Gastrocnemius medialis (tissue), 4 donors: ENCODE data around the gene RXFP2. TPM values are rescaled to one million over a fixed set of nuclear protein-coding genes. Genes with fewer than 3 reads are reported as not detected.

Experiments used
- ATAC-seq, 2 donors: fragments of 150-250 bp; one replicate each; pipeline ENCODE4 v1.9.1; 2016
- DNase-seq, 2 donors: peaks; one replicate each; pipeline ENCODE4 v3.0.0-alpha.2; 2019
- H3K27ac ChIP-seq, 4 donors: fragments of 200-600 bp; sonication (generic); 1 replicate in 1 of 4; 2 replicates in 3 of 4; pipeline ENCODE4 v1.5.1; 2016 to 2018; ENCODE audit warnings: mild to moderate bottlenecking in 2 of 4, moderate library complexity in 1 of 4
- H3K27me3 ChIP-seq, 3 donors: fragments of 200-600 bp; sonication (generic) in 2 of 3; 1 replicate in 1 of 3; 2 replicates in 2 of 3; pipeline versions ENCODE4 v1.5.1 to v1.6.0; 2016 to 2019; ENCODE audit warnings: mild to moderate bottlenecking in 1 of 3, moderate library complexity in 1 of 3
- H3K36me3 ChIP-seq, 2 donors: fragments of 200-600 bp; sonication (generic) in 1 of 2; one replicate each; pipeline ENCODE4 v1.5.1; 2017 to 2018
- H3K4me1 ChIP-seq, 2 donors: fragments of 200-600 bp; sonication (generic) in 1 of 2; one replicate each; pipeline ENCODE4 v1.5.1; 2016 to 2017; ENCODE audit warnings: mild to moderate bottlenecking in 2 of 2
- H3K4me3 ChIP-seq, 4 donors: fragments of 200-600 bp; sonication (generic) in 3 of 4; 1 replicate in 1 of 4; 2 replicates in 3 of 4; pipeline ENCODE4 v1.5.1; 2016 to 2019; ENCODE audit warnings: mild to moderate bottlenecking in 2 of 4
- H3K9me3 ChIP-seq, 3 donors: fragments of 200-600 bp; sonication (generic) in 2 of 3; 1 replicate in 1 of 3; 2 replicates in 2 of 3; pipeline ENCODE4 v1.5.1; 2016 to 2019
- POLR2A ChIP-seq, 2 donors: fragments of 450-650 bp; IDR thresholded peaks; one replicate each; pipeline ENCODE4 v1.6.1; 2017; ENCODE audit warnings: antibody characterized with exemption in 2 of 2, mild to moderate bottlenecking in 2 of 2, moderate library complexity in 2 of 2
- in situ Hi-C, 4 donors: fragments of 200-750 bp; cut with MboI; loops; one replicate each; pipeline versions ENCODE4 v1.15.0 to v1.8.0; 2017; ENCODE audit warnings: low sequenced_read_pairs in 4 of 4
- intact Hi-C: fragments of 100-400 bp; cut with DNase I; formaldehyde crosslinking; loops from one replicate; pipeline ENCODE4 v1.15.1; 2023; ENCODE audit warnings: low total_unique reads
- total RNA-seq, 4 donors: library from RNA; depleted of rRNA; stranded (reverse); fragments of >200 nt; gene quantifications; one replicate each; pipeline versions ENCODE4 v1.1.0 to v1.2.3, GENCODE V29; 2016
- TF ChIP-seq, protein P1 (sequence below), 5 experiments: fragments of 450-650 bp in 3 of 5; fragments of 200-600 bp in 2 of 5; sonication (generic) in 2 of 5; IDR thresholded peaks in 4 of 5; conservative IDR thresholded peaks in 1 of 5; 1 replicate in 4 of 5; 2 replicates in 1 of 5; pipeline ENCODE4 v1.5.1; 2016 to 2019; ENCODE audit warnings: antibody characterized with exemption in 5 of 5, mild to moderate bottlenecking in 3 of 5, moderate library complexity in 3 of 5

Gene RXFP2
- total RNA-seq, 4 donors from 2014 or later: 0.27 to 0.42 TPM; not detected in 2

DNA sequence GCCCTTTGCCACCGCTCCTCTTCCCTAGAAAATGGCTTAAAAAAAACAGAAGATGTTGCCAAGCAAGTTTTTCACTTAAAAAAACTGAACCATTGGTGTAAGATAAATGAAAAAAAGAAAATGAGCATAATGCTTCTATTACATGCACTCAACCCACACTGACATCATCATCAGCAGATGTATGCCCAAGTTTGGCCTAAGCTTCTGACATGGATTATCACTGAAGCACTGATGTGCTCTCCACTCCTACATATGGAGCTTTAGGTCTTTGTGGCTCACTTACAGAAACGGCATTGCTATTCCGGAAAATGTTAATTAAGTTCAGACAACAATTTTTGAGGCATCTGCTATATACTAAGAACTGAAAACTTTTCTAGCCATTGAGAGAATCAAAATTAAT is 8.0 kb downstream of the RXFP2 start:
- Histone ChIP-seq H3K27me3 (no peaks in the 10 kb centered on the region), H3K4me3 (no peak overlapping the region), H3K9me3 (no peaks in the 10 kb centered on the region), H3K36me3 (no peaks in the 10 kb centered on the region), H3K4me1 (no peaks in the 10 kb centered on the region), H3K27ac (no peak overlapping the region)
- ATAC-seq (no peak), DNase-seq (no peak)
- in situ Hi-C loops: loop anchor here (10.0 to 25.0 kb wide), 3 partner anchors 310 to 512 kb away; no protein-coding TSS in a partner anchor
- intact Hi-C loops: no loop called here
- TF ChIP-seq POLR2A (IDR thresholded peaks at IDR 0.05): no peak
- TF ChIP-seq, protein P1, sequence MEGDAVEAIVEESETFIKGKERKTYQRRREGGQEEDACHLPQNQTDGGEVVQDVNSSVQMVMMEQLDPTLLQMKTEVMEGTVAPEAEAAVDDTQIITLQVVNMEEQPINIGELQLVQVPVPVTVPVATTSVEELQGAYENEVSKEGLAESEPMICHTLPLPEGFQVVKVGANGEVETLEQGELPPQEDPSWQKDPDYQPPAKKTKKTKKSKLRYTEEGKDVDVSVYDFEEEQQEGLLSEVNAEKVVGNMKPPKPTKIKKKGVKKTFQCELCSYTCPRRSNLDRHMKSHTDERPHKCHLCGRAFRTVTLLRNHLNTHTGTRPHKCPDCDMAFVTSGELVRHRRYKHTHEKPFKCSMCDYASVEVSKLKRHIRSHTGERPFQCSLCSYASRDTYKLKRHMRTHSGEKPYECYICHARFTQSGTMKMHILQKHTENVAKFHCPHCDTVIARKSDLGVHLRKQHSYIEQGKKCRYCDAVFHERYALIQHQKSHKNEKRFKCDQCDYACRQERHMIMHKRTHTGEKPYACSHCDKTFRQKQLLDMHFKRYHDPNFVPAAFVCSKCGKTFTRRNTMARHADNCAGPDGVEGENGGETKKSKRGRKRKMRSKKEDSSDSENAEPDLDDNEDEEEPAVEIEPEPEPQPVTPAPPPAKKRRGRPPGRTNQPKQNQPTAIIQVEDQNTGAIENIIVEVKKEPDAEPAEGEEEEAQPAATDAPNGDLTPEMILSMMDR (IDR thresholded peaks at IDR 0.05 in 4 of 5, conservative IDR thresholded peaks at IDR 0.05 in 1 of 5): no peak

DNA sequence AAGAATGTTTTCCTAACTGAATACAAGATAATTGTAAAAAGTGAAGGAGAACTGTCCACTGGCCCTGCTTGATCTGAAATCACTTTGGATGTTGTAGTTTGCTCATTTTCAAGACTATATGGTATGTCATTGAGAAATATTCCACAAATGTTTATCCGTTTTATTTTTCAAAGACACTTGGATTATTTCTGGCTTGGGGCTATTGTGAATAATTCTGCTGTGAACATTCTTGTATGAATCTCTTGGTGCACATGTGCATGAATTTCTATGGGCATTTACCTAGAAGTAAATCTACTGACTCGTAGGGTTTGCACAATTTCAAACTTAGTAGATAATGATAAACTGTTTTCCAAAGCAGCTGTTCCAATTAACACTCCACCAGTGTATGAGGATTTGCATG is 8.6 kb downstream of the RXFP2 start:
- Histone ChIP-seq H3K27me3 (no peaks in the 10 kb centered on the region), H3K4me1 (no peaks in the 10 kb centered on the region), H3K9me3 (no peaks in the 10 kb centered on the region), H3K27ac (no peak overlapping the region), H3K36me3 (no peaks in the 10 kb centered on the region), H3K4me3 (no peak overlapping the region)
- TF ChIP-seq POLR2A (IDR thresholded peaks at IDR 0.05): no peak
- TF ChIP-seq, protein P1 (IDR thresholded peaks at IDR 0.05 in 4 of 5, conservative IDR thresholded peaks at IDR 0.05 in 1 of 5): no peak
- DNase-seq (no peak), ATAC-seq (no peak)
- in situ Hi-C loops: loop anchor here (10.0 to 25.0 kb wide), 3 partner anchors 311 to 513 kb away; no protein-coding TSS in a partner anchor
- intact Hi-C loops: no loop called here

DNA sequence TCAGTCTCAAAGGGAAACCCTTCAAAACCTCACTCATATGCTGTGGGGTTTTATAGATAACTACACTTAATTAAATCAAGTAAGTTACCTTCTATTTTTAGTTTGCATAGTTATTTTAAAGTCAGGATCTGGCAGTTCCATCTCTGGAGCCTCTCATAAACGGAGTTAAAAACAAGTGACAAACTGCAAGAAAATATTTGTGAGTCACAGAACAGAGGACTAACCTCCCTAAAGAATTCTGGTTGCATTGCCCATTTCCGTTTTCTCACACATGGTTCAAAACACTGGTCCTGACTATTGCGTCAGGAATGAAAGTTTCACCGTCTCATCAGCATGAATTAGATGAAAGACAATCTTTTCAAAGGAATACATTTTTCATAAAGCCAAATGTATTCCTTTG is 10.6 kb downstream of the RXFP2 start:
- DNase-seq (no peak), ATAC-seq (peak in 1 of 2 donors; percentile 81)

DNA sequence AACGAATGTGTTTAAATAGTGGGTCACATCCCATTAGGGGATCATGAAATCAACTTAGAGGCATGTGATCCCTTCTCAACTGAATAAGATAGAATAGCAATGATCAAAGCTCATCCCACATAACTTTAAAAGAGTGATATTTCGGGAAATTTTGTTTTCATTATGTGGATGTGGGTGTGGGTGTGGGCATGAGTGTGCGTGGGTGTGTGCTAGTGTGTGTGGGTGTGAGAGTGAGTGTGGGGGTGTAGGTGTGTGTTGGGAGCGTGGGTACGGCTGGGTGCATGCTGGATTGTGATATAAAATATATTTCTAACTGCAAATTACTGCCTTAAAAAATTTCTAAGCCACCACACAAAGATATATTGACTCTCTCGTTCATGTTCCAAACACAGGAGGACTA is 15.9 kb downstream of the RXFP2 start:
- Histone ChIP-seq H3K27ac (no peak overlapping the region), H3K9me3 (no peaks in the 10 kb centered on the region), H3K27me3 (no peaks in the 10 kb centered on the region), H3K4me1 (no peaks in the 10 kb centered on the region), H3K4me3 (no peak overlapping the region), H3K36me3 (no peaks in the 10 kb centered on the region)
- intact Hi-C loops (no loop called here), in situ Hi-C loops (no loop called here)
- TF ChIP-seq, protein P1 (IDR thresholded peaks at IDR 0.05 in 4 of 5, conservative IDR thresholded peaks at IDR 0.05 in 1 of 5): no peak
- TF ChIP-seq POLR2A (IDR thresholded peaks at IDR 0.05): no peak
- ATAC-seq (no peak), DNase-seq (no peak)

More for the DNA sequence above, 10.6 kb downstream of the RXFP2 start:
- no peaks in the 10 kb centered on the region for H3K36me3 ChIP-seq
- no peaks in the 10 kb centered on the region for H3K4me1 ChIP-seq
- no peaks in the 10 kb centered on the region for H3K27me3 ChIP-seq
- no peak overlapping the region for H3K4me3 ChIP-seq
- in situ Hi-C loops: loop anchor here (10.0 to 25.0 kb wide), 3 partner anchors 313 to 515 kb away; no protein-coding TSS in a partner anchor
- TF ChIP-seq, protein P1 (IDR thresholded peaks at IDR 0.05 in 4 of 5, conservative IDR thresholded peaks at IDR 0.05 in 1 of 5): no peak
- no peak for TF ChIP-seq POLR2A (IDR thresholded peaks at IDR 0.05)
- no peak overlapping the region for H3K27ac ChIP-seq
- no peaks in the 10 kb centered on the region for H3K9me3 ChIP-seq
- intact Hi-C loops: no loop called here

DNA sequence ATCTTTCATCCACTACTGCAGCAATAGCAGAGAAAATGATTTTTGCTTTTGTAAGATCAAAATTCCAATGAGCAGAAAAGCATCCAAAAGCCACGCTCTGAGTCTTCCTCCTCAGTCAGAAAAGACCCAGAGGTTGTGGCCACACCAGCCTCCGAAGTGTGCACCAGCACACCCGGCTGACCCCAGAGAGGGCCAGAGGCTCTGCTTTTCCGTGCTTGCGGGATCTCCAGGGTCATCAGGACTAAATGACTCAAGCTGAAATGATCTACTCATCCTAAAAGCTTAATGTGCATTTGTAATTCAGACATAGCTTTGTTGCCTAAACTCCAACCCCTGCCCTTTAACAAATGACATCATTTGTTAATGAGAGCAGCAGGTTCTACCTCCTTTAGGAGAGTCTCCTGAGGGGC is 16.5 kb downstream of the RXFP2 start:
- in situ Hi-C loops: no loop called here

More for the DNA sequence above, 16.5 kb downstream of the RXFP2 start:
- H3K27me3 ChIP-seq: no peaks in the 10 kb centered on the region
- no peak for ATAC-seq
- no peak overlapping the region for H3K4me3 ChIP-seq
- TF ChIP-seq, protein P1 (IDR thresholded peaks at IDR 0.05 in 4 of 5, conservative IDR thresholded peaks at IDR 0.05 in 1 of 5): no peak
- no peak for TF ChIP-seq POLR2A (IDR thresholded peaks at IDR 0.05)
- no peaks in the 10 kb centered on the region for H3K36me3 ChIP-seq
- H3K9me3 ChIP-seq: no peaks in the 10 kb centered on the region
- no peak overlapping the region for H3K27ac ChIP-seq
- H3K4me1 ChIP-seq: no peaks in the 10 kb centered on the region
- DNase-seq: no peak
- intact Hi-C loops: no loop called here
